ENCODE results near the gene FREY1. TPM values are rescaled to one million over a fixed set of nuclear protein-coding genes. Genes with fewer than 3 reads are reported as not detected.

The FREY1 gene
- total and polyA plus RNA-seq, 8 donors: 0.33 to 9.9 (median 3.6) TPM; not detected in 4

DNA sequence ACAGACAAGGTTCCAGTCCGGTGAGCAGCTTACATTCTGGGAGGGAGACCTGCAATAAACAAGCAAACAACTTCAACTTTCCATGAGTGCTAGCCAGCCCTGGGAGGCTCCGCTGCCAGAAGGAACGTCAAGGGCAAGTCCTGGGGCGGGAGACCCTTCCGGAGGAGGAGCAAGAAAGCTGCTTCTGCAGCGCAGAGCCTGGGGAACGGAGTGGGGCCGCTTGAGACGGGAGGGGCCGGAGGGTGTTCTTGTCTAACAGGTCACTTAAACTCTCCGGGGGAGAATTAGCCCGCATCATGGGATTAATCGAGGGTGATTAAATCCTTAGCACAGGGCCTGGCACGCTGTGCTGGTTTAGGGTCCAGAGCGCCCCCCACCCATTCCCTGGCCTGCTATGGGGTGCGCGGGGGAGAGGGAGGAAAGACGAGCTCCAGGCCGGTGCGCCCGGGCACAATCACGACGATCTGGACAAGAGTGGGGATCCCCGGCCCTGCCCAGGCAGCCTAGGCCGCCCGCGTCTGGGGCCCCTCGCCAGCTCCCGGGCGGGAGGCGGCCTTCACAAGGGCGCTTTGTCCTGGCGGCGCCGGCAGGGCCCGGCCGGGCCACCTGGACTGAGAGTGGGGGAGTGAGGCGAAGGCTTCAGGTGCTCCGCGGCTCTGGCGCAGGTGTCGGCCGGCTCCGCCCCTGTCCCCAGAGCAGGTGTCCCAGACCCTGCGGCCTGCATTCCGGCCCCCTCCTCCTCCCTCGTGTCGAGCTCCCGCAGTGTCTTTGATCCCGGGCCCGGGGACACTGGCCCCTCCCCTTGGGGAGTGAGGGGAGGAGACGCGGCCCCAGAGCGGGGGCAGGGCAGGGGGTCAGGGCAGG is 14.7 kb upstream of the FREY1 start:
- Histone ChIP-seq H3K4me3 (peak overlapping the region; percentile 44 to 62 (median 50)), H3K27ac (peak overlapping the region; percentile 73 to 93 (median 86)), H3K4me1 (peaks cover 27 to 56% (median 47%) of the 10 kb centered on the region in 4 donors), H3K27me3 (peaks cover 0 to 44% (median 20%) of the 10 kb centered on the region in 3 donors), H3K9me3 (no peaks in the 10 kb centered on the region), H3K36me3 (no peaks in the 10 kb centered on the region)
- 15 to 40% (median 23%) methylated on average over 15 to 54 of the region's 54 CpGs for WGBS, 5 donors
- peak; percentile 89 to 91 for DNase-seq
- TF ChIP-seq POLR2AphosphoS5 (IDR thresholded peaks at IDR 0.05): peak in 2 of 3 donors; percentile 52 to 54
- TF ChIP-seq EP300 (IDR thresholded peaks at IDR 0.05): no peak
- peak in 1 of 4 donors; percentile 17 for TF ChIP-seq POLR2A (IDR thresholded peaks at IDR 0.05)
- intact Hi-C loops (cut with DNase I; ENCODE audit: low total_unique reads): no loop called here

- no peak for DNase-seq
- TF ChIP-seq POLR2A (IDR thresholded peaks at IDR 0.05) (no peak), EP300 (IDR thresholded peaks at IDR 0.05) (no peak), POLR2AphosphoS5 (IDR thresholded peaks at IDR 0.05) (no peak)
- TF ChIP-seq, protein P1, sequence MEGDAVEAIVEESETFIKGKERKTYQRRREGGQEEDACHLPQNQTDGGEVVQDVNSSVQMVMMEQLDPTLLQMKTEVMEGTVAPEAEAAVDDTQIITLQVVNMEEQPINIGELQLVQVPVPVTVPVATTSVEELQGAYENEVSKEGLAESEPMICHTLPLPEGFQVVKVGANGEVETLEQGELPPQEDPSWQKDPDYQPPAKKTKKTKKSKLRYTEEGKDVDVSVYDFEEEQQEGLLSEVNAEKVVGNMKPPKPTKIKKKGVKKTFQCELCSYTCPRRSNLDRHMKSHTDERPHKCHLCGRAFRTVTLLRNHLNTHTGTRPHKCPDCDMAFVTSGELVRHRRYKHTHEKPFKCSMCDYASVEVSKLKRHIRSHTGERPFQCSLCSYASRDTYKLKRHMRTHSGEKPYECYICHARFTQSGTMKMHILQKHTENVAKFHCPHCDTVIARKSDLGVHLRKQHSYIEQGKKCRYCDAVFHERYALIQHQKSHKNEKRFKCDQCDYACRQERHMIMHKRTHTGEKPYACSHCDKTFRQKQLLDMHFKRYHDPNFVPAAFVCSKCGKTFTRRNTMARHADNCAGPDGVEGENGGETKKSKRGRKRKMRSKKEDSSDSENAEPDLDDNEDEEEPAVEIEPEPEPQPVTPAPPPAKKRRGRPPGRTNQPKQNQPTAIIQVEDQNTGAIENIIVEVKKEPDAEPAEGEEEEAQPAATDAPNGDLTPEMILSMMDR (IDR thresholded peaks at IDR 0.05): no peak
- Histone ChIP-seq H3K36me3 (peaks cover 1 to 7% (median 5%) of the 10 kb centered on the region in 4 donors), H3K4me1 (peaks cover 33 to 66% (median 56%) of the 10 kb centered on the region in 4 donors), H3K27ac (peak overlapping the region; percentile 86 to 96 (median 87)), H3K4me3 (no peak overlapping the region), H3K27me3 (peaks cover 0 to 41% (median 20%) of the 10 kb centered on the region in 3 donors), H3K9me3 (no peaks in the 10 kb centered on the region)
- intact Hi-C loops (cut with DNase I; ENCODE audit: low total_unique reads): no loop called here
- WGBS, 5 donors: 59 to 80% (median 72%) methylated on average over 6 of the region's 6 CpGs
These were observed 13.7 kb upstream of the FREY1 start for GRCh38 chr11:45920531-45921477.

GRCh38 chr11:45919806-45920530 is 12.9 kb upstream of the FREY1 start:
- peak overlapping the region; percentile 86 to 96 (median 87) for H3K27ac ChIP-seq
- peak in 1 of 2 donors; percentile 81 for DNase-seq
- WGBS, 5 donors: 49 to 62% (median 58%) methylated on average over 12 to 13 of the region's 13 CpGs
- H3K4me1 ChIP-seq: peaks cover 33 to 71% (median 60%) of the 10 kb centered on the region in 4 donors
- intact Hi-C loops (cut with DNase I; ENCODE audit: low total_unique reads): no loop called here
- TF ChIP-seq POLR2AphosphoS5 (IDR thresholded peaks at IDR 0.05) (no peak), POLR2A (IDR thresholded peaks at IDR 0.05) (no peak), EP300 (IDR thresholded peaks at IDR 0.05) (no peak)
- TF ChIP-seq, protein P1 (IDR thresholded peaks at IDR 0.05): no peak
- peaks cover 10 to 15% (median 14%) of the 10 kb centered on the region in 4 donors for H3K36me3 ChIP-seq
- H3K27me3 ChIP-seq: peaks cover 0 to 35% (median 20%) of the 10 kb centered on the region in 3 donors
- H3K4me3 ChIP-seq: no peak overlapping the region
- no peaks in the 10 kb centered on the region for H3K9me3 ChIP-seq

DNA sequence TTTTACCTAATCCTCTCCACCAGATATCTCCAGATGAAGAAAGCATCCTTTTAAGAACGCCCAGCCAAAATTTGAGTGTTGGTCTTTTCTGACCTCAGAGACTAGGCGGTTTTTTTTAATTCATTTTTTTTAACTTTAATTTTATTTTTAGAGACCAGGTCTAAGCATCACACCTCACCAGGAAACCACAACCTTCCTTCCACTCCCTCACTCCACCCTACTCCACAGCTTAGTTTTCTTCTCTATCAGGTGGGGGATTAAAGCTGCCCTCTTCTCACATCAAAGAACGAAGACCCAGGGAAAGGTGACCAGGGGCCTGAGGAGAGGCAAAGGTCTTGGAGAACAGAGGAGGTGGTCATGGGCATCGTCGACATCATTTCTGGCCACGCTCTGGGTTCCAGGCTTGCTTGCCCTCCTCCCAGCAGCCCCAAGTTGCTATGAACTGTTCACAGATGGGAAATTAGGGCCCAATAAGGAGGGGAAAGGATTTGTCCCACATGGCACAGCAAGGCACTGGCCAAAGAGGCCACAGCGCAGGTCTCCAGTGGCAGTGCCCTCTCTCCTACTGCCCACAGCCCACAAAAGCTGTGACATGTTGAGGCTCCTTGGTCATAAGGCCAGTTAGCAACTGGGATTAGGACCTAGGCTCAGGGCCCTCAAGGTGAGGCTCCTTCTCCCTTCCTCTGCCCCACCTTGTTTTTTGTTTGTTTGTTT is 12.0 kb upstream of the FREY1 start:
- Histone ChIP-seq H3K36me3 (peaks cover 18 to 23% (median 22%) of the 10 kb centered on the region in 4 donors), H3K4me1 (peaks cover 33 to 75% (median 60%) of the 10 kb centered on the region in 4 donors), H3K27ac (peak overlapping the region; percentile 38 to 96 (median 87)), H3K27me3 (peaks cover 0 to 27% (median 20%) of the 10 kb centered on the region in 3 donors), H3K9me3 (no peaks in the 10 kb centered on the region), H3K4me3 (peak overlapping the region; percentile 71 to 92 (median 90))
- TF ChIP-seq, protein P1 (IDR thresholded peaks at IDR 0.05): no peak
- TF ChIP-seq EP300 (IDR thresholded peaks at IDR 0.05) (no peak), POLR2AphosphoS5 (IDR thresholded peaks at IDR 0.05) (no peak), POLR2A (IDR thresholded peaks at IDR 0.05) (no peak)
- no peak for DNase-seq
- 63 to 70% (median 67%) methylated on average over 7 of the region's 7 CpGs for WGBS, 5 donors
- intact Hi-C loops (cut with DNase I; ENCODE audit: low total_unique reads): no loop called here

Data from stomach (tissue), 9 donors.